AG10803 (cell line): ENCODE measurements around the gene CHAF1A.

Experiments used
- DNase-seq: peaks from one replicate; pipeline ENCODE4 v3.0.0; 2010; ENCODE audit warnings: low read depth
- H3K4me3 ChIP-seq: 2 replicates; pipeline ENCODE4 v1.5.1; 2011; ENCODE audit warnings: mild to moderate bottlenecking, low read length, control low read depth
- TF ChIP-seq, protein P1 (sequence below): conservative IDR thresholded peaks from 2 replicates; pipeline ENCODE4 v1.5.1; 2011; ENCODE audit warnings: mild to moderate bottlenecking, low read length, control low read depth, inconsistent platforms

CHAF1A gene

DNA sequence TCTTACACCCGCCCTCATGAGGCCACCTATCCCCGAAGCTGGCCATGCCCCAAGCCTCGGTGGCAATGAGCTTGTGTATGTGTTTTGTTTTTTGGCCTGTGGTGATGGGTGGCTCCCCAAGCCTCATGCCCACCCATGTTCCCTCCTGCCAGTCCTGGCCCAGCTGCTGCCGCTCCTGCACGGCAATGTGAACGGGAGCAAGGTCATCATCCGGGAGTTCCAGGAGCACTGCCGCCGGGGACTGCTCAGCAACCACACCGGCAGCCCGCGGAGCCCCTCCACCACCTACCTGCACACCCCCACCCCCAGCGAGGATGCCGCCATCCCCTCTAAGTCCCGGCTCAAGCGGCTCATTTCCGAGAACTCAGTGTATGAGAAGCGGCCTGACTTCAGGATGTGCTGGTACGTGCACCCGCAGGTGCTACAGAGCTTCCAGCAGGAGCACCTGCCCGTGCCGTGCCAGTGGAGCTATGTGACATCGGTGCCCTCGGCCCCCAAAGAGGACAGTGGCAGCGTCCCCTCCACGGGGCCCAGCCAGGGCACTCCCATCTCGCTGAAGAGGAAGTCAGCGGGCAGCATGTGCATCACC lies 30.6 kb downstream of the CHAF1A start:
- no peak overlapping the region for H3K4me3 ChIP-seq
- no peak for DNase-seq

DNA sequence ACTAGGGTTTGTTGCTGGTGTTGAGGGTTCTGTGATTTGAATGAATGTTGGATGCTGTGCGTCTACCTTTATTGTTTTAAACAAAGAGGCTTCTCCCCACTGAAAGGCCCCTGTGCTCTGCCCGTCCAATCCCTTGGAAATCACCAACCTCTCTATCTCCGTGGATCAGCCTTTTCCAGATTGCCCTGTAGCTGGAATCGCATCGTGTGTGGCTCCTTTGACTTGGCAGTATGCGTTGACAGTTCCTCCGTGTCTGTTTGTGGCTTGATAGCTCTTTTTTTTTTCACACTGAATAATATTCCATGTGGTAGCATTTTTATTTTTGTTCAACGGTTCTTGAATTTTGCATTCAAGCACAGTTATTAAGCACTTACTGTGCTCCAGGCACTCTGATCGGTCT lies 32.0 kb downstream of the CHAF1A start:
- H3K4me3 ChIP-seq: no peak overlapping the region
- TF ChIP-seq, protein P1, sequence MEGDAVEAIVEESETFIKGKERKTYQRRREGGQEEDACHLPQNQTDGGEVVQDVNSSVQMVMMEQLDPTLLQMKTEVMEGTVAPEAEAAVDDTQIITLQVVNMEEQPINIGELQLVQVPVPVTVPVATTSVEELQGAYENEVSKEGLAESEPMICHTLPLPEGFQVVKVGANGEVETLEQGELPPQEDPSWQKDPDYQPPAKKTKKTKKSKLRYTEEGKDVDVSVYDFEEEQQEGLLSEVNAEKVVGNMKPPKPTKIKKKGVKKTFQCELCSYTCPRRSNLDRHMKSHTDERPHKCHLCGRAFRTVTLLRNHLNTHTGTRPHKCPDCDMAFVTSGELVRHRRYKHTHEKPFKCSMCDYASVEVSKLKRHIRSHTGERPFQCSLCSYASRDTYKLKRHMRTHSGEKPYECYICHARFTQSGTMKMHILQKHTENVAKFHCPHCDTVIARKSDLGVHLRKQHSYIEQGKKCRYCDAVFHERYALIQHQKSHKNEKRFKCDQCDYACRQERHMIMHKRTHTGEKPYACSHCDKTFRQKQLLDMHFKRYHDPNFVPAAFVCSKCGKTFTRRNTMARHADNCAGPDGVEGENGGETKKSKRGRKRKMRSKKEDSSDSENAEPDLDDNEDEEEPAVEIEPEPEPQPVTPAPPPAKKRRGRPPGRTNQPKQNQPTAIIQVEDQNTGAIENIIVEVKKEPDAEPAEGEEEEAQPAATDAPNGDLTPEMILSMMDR: no peak
- DNase-seq: no peak

More for the DNA sequence above, 30.6 kb downstream of the CHAF1A start:
- TF ChIP-seq, protein P1: no peak

DNA sequence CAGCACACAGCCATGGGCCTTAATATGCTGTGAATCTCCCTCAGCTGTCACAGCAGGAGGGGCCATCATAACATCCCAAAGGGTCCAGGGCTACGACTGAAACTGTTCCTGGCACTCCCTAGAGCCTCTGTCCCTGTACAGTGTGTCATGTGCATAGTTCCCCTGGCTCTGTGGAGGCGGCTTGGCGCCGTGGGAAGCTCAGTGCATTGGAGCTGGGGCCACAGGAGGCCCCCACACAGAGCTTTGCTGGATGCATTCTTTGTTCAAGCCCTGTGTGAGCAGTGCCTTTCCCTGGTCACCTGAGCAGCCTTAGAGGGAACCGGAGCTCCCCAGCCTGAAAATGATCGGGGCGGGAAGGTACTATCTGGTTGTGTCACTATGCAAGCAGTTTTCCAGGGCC lies 33.8 kb downstream of the CHAF1A start:
- H3K4me3 ChIP-seq: no peak overlapping the region
- TF ChIP-seq, protein P1: no peak

DNA sequence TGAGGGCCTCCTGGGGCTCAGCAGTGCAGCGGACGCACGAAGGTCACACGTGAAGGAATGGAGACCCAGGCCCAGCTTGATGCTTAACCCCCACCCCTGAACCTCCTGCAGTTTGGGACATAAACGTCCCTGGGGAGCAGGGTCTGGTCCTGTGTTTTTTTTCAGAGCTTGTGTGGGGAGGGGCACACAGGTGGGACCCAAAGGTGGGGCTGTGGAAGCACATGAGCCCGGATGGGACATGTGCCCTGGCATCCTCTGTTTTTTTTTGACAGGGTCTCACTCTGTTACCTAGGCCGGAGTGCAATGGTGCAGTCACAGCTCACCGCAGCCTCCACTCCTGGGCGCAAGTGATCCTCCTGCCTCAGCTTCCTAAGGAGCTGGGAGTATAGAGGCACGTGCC lies 34.7 kb downstream of the CHAF1A start:
- TF ChIP-seq, protein P1: no peak
- H3K4me3 ChIP-seq: no peak overlapping the region
- DNase-seq: no peak

More for the DNA sequence above, 33.8 kb downstream of the CHAF1A start:
- no peak for DNase-seq

DNA sequence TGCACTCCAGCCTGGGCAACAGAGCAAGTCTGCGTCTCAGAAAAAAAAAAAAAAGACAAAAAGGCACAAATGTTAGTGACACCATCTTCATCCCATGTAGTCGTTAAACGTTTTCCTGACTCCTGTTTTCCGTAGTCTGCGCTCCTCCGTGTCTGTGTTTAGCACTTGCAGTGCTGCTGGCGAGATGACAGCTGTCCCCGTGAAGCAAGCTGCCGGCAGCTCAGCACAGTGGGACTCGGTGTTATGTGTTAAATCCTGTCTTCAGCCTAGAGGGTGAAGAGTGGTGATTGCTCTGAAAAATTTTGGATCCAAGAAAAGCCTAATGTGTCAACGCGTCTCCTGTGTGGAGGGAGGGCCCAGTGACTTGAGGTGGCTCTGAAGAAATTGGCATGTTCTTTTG lies 36.8 kb downstream of the CHAF1A start:
- DNase-seq: no peak
- TF ChIP-seq, protein P1: no peak
- H3K4me3 ChIP-seq: no peak overlapping the region

DNA sequence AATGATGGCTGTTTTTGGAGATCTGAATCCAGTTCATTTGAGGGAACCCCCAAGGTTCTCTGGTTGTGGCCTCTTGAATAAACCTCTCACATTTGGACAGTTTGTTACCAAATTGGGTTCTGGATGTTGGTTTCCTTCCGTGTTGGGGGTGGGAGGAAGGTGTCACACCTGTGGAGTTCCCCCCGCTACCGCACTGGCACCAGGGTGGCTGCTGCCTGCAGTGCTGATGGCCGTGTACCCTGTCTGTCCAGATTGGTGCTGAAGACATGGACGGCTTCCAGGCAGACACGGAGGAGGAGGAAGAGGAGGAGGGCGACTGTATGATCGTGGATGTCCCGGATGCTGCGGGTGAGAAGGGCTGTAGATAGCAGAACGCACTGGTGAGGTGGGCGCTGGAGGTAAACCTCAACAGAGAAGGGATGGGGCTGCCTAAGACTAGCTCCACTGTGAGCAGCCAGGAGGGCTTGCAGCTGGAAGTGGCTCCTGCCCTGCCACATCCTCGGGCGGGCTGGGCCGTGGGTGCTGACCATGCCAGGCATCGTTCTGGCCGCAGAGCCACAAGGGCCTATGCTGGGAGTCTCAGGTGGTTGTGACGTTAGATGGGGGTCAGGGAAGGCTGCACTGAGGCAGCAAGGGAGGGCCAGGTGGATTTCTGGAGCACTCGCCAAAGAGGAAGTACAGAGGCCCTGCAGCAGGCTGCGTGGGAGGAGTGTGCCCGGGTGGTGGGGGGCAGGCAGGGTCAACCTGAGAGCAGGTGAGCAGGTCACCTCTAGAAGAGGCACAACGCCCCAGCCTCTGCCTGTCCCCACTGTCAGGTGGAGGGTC lies 39.8 kb downstream of the CHAF1A start:
- DNase-seq: no peak
- TF ChIP-seq, protein P1: no peak

DNA sequence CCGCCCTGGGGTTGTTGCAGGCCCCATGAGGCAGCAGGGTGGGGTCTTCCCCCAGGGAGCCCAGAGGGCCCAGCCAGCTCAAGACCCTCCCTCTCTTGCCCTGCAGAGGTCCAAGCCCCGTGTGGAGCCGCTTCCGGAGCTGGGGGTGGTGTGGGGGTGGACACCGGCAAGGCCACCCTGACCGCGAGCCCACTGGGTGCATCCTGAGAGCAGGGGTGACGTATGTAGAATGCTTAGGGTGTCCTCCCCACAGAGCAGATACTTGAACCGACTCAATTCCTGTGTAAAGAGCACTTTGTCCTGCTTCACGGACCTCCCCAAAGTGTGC lies 40.3 kb downstream of the CHAF1A start:
- TF ChIP-seq, protein P1: no peak
- DNase-seq: no peak
- H3K4me3 ChIP-seq: no peak overlapping the region

More for the DNA sequence above, 39.8 kb downstream of the CHAF1A start:
- H3K4me3 ChIP-seq: no peak overlapping the region
